Keratinocyte (primary cell): Measurements from ENCODE around the gene DEPDC1. TPM values are rescaled to one million over a fixed set of nuclear protein-coding genes. Genes with fewer than 3 reads are reported as not detected.
A peak's percentile ranks its signal among the peaks of the same experiment; 100 is the strongest.

Source experiments
- DNase-seq: peaks from one replicate; pipeline ENCODE4 v3.0.0-alpha.2; 2011; ENCODE audit warnings: low read depth, missing footprints, low spot score
- FAIRE-seq: peaks from 2 replicates; lab custom pipeline; 2011; peaks lifted over from hg19 to GRCh38; lab: Jason Lieb, UNC
- H2AFZ ChIP-seq: 2 replicates; pipeline ENCODE4 v1.6.0; 2012; ENCODE audit warnings: low read length, control low read depth, inconsistent platforms; ENCODE audit not compliant: control insufficient read depth
- H3K27ac ChIP-seq: 2 replicates; pipeline ENCODE4 v1.5.1; 2011; ENCODE audit warnings: low read length; ENCODE audit not compliant: control insufficient read depth, insufficient read depth
- H3K27me3 ChIP-seq: 3 replicates; pipeline ENCODE4 v1.6.0; 2011; ENCODE audit warnings: low read length; ENCODE audit not compliant: control insufficient read depth, insufficient read depth; ENCODE audit errors: extremely low read depth
- H3K36me3 ChIP-seq, 2 experiments: 2 replicates in 1 of 2; 3 replicates in 1 of 2; pipeline ENCODE4 v1.5.1; 2011; ENCODE audit warnings: low read length in 2 of 2, mild to moderate bottlenecking in 1 of 2; ENCODE audit not compliant: control insufficient read depth in 2 of 2, insufficient read depth in 2 of 2; ENCODE audit errors: extremely low read depth in 1 of 2
- H3K4me1 ChIP-seq: 3 replicates; pipeline ENCODE4 v1.5.1; 2011; ENCODE audit warnings: low read length; ENCODE audit not compliant: control insufficient read depth, insufficient read depth; ENCODE audit errors: extremely low read depth
- H3K4me2 ChIP-seq: 3 replicates; pipeline ENCODE4 v1.6.0; 2011; ENCODE audit warnings: low read depth, low read length; ENCODE audit not compliant: control insufficient read depth, insufficient read depth; ENCODE audit errors: extremely low read depth
- H3K4me3 ChIP-seq, 3 experiments: fragments of 200-600 bp in 1 of 3; sonication (generic) in 1 of 3; 2 replicates in 2 of 3; 3 replicates in 1 of 3; pipeline ENCODE4 v1.5.1; 2011 to 2016; ENCODE audit warnings: low read length in 3 of 3, mild to moderate bottlenecking in 3 of 3, control low read depth in 2 of 3, inconsistent platforms in 1 of 3, low read depth in 1 of 3, mixed read lengths in 1 of 3, mixed run types in 1 of 3, moderate library complexity in 1 of 3; ENCODE audit not compliant: control insufficient read depth in 2 of 3, insufficient read depth in 2 of 3; ENCODE audit errors: extremely low read depth in 1 of 3
- H3K79me2 ChIP-seq: 2 replicates; pipeline ENCODE4 v1.6.0; 2012; ENCODE audit warnings: low read length; ENCODE audit not compliant: control insufficient read depth, insufficient read depth
- H3K9ac ChIP-seq: 3 replicates; pipeline ENCODE4 v1.6.0; 2011; ENCODE audit warnings: low read length; ENCODE audit not compliant: control insufficient read depth, insufficient read depth; ENCODE audit errors: extremely low read depth
- H3K9me1 ChIP-seq: 3 replicates; pipeline ENCODE4 v1.6.0; 2011; ENCODE audit warnings: low read length; ENCODE audit not compliant: control insufficient read depth, insufficient read depth; ENCODE audit errors: extremely low read depth
- H3K9me3 ChIP-seq: 2 replicates; pipeline ENCODE4 v1.5.1; 2012; ENCODE audit warnings: low read depth, low read length; ENCODE audit not compliant: control insufficient read depth
- H4K20me1 ChIP-seq: 3 replicates; pipeline ENCODE4 v1.6.0; 2011; ENCODE audit warnings: low read length; ENCODE audit not compliant: control insufficient read depth, insufficient read depth; ENCODE audit errors: extremely low read depth
- CTCF ChIP-seq, 3 experiments: IDR thresholded peaks in 1 of 3; conservative IDR thresholded peaks in 1 of 3; optimal IDR thresholded peaks in 1 of 3; 2 replicates in 2 of 3; 3 replicates in 1 of 3; pipeline versions ENCODE3 to v1.5.1; 2011; ENCODE audit warnings: low read length in 3 of 3, mild to moderate bottlenecking in 3 of 3, moderate library complexity in 2 of 3, control low read depth in 1 of 3, inconsistent platforms in 1 of 3; ENCODE audit not compliant: insufficient read depth in 2 of 3; ENCODE audit errors: extremely low read depth in 1 of 3
- EZH2 ChIP-seq: IDR thresholded peaks from one replicate; pipeline ENCODE4 v1.6.1; 2012; ENCODE audit warnings: inconsistent platforms, mild to moderate bottlenecking, low read length, moderate library complexity
- dilution Hi-C: fragments of 300-500 bp; cut with MboI; formaldehyde crosslinking; loops from one replicate; pipeline ENCODE4 v1.7.0; 2020; ENCODE audit warnings: low sequenced_read_pairs; ENCODE audit not compliant: extremely low pct_ligation_motif_present
- polyA plus RNA-seq, 5 experiments: library from polyadenylated mRNA; depleted of rRNA in 3 of 5; stranded (reverse) in 3 of 5; stranded (forward) in 1 of 5; unstranded in 1 of 5; fragments of >200 nt; gene quantifications; 1 replicate in 1 of 5; 2 replicates in 3 of 5; 3 replicates in 1 of 5; pipeline versions ENCODE4 v1.2.1 to v1.2.3, GENCODE V29; 2011 to 2012; ENCODE audit warnings: missing spikeins in 2 of 5, low read depth in 1 of 5, low replicate concordance in 1 of 5

The DEPDC1 gene
- polyA plus RNA-seq, 1 donor (not counting 4 experiments of a cell fraction or from before 2014, with no cell fraction given) = 11.2 TPM

- DNase-seq = no peak
- Histone ChIP-seq H3K27ac (no peak overlapping the region), H3K4me1 (peaks cover 24% of the 10 kb centered on the region), H3K9me3 (no peaks in the 10 kb centered on the region), H4K20me1 (no peaks in the 10 kb centered on the region), H3K4me3 (no peak overlapping the region), H3K36me3 (no peaks in the 10 kb centered on the region), H3K9me1 (no peaks in the 10 kb centered on the region), H3K4me2 (no peak overlapping the region), H3K79me2 (no peaks in the 10 kb centered on the region), H2AFZ (no peak overlapping the region), H3K9ac (no peak overlapping the region), H3K27me3 (no peaks in the 10 kb centered on the region)
- no peak for FAIRE-seq
- TF ChIP-seq EZH2 (no peak), CTCF (optimal IDR thresholded peaks at IDR 0.05 in 1 of 3, IDR thresholded peaks at IDR 0.05 in 1 of 3, conservative IDR thresholded peaks at IDR 0.05 in 1 of 3; ENCODE audit: extremely low read depth in 1 of 3, insufficient read depth in 2 of 3, low read length in 3 of 3) (no peak)
- dilution Hi-C loops = no loop called here
Observed at GRCh38 chr1:68456202-68456601, 40.7 kb downstream of the DEPDC1 start.

GRCh38 chr1:68454534-68454933, 42.3 kb downstream of the DEPDC1 start:
- Histone ChIP-seq H3K27me3 (no peaks in the 10 kb centered on the region), H3K9me3 (no peaks in the 10 kb centered on the region), H3K36me3 (no peaks in the 10 kb centered on the region), H3K27ac (no peak overlapping the region), H3K4me2 (peak overlapping the region; percentile 50), H2AFZ (no peak overlapping the region), H4K20me1 (no peaks in the 10 kb centered on the region), H3K9ac (no peak overlapping the region), H3K9me1 (no peaks in the 10 kb centered on the region), H3K79me2 (no peaks in the 10 kb centered on the region), H3K4me3 (no peak overlapping the region), H3K4me1 (peaks cover 24% of the 10 kb centered on the region)
- dilution Hi-C loops = no loop called here
- DNase-seq = no peak
- no peak for TF ChIP-seq EZH2
- TF ChIP-seq CTCF (optimal IDR thresholded peaks at IDR 0.05 in 1 of 3, IDR thresholded peaks at IDR 0.05 in 1 of 3, conservative IDR thresholded peaks at IDR 0.05 in 1 of 3; ENCODE audit: extremely low read depth in 1 of 3, insufficient read depth in 2 of 3, low read length in 3 of 3) = peak; percentile 26 to 60 (median 42)
- FAIRE-seq = peak; percentile 94
